Measurements from ENCODE around the gene TSHB. TPM values are rescaled to one million over a fixed set of nuclear protein-coding genes. Genes with fewer than 3 reads are reported as not detected.

TSHB gene
- total RNA-seq, 2 experiments from 2014 or later, result not detected

GRCh38 chr1:115023593-115023992, 6.0 kb upstream of the TSHB start:
- H3K27ac ChIP-seq (ENCODE audit: low read depth, low read length, poor library complexity, severe bottlenecking), result no peak overlapping the region
- ChIA-PET CTCF (ENCODE audit: unreplicated experiment) (no interaction called here), POLR2A (no interaction called here)
- H4K20me1 ChIP-seq (ENCODE audit: insufficient read depth, low read length), result no peaks in the 10 kb centered on the region
- no peaks in the 10 kb centered on the region for H3K9me2 ChIP-seq (ENCODE audit: insufficient read depth, low read length)
- H3K9me3 ChIP-seq (ENCODE audit: low read length), result no peaks in the 10 kb centered on the region
- H3K4me3 ChIP-seq (ENCODE audit: low read depth, low read length, poor library complexity, severe bottlenecking), result no peak overlapping the region
- no peak for DNase-seq (ENCODE audit: low spot score)
- H2AFZ ChIP-seq (ENCODE audit: low read length), result no peak overlapping the region
- BruUV-seq (replicated peaks), result no TSS peak
- no peak for TF ChIP-seq EZH2phosphoT487 (IDR thresholded peaks at IDR 0.05; ENCODE audit: borderline replicate concordance, low read depth, low read length)
- no peak for TF ChIP-seq CTCF (conservative IDR thresholded peaks at IDR 0.05; ENCODE audit: low read length)
- H3K4me1 ChIP-seq (ENCODE audit: insufficient read depth, low read length, poor library complexity, severe bottlenecking), result no peaks in the 10 kb centered on the region
- intact Hi-C loops (cut with micrococcal nuclease; ENCODE audit: unreplicated experiment), result no loop called here
- no peak overlapping the region for H3K4me2 ChIP-seq (ENCODE audit: low read length)
- no peaks in the 10 kb centered on the region for H3K79me2 ChIP-seq (ENCODE audit: insufficient read depth, low read depth, low read length)
- H3K36me3 ChIP-seq (ENCODE audit: insufficient read depth, low read length), result no peaks in the 10 kb centered on the region

DNA sequence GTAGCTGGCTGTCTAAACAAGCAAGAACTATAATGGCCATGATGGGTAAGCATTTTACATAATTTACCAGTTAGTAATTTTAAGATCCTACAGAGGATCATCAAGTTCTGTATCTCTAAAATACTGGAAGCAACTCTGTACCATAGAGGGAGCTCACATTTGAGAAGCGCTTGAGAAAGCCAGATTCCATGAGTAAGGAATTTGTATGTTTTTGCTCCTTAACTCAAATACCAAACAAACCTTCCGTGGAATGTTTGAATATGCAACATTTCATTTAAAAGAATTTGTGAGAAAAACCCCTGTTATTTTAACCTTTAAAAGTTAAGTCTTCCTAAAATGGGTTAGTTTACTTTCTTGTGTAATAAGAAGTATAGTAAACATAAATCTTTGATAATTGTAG, 2.0 kb downstream of the TSHB start:
- Histone ChIP-seq H3K4me3 (ENCODE audit: low read depth, low read length, poor library complexity, severe bottlenecking) (no peak overlapping the region), H4K20me1 (ENCODE audit: insufficient read depth, low read length) (no peaks in the 10 kb centered on the region), H2AFZ (ENCODE audit: low read length) (no peak overlapping the region), H3K4me1 (ENCODE audit: insufficient read depth, low read length, poor library complexity, severe bottlenecking) (no peaks in the 10 kb centered on the region), H3K9me2 (ENCODE audit: insufficient read depth, low read length) (no peaks in the 10 kb centered on the region), H3K4me2 (ENCODE audit: low read length) (no peak overlapping the region), H3K36me3 (ENCODE audit: insufficient read depth, low read length) (no peaks in the 10 kb centered on the region), H3K9me3 (ENCODE audit: low read length) (no peaks in the 10 kb centered on the region), H3K79me2 (ENCODE audit: insufficient read depth, low read depth, low read length) (no peaks in the 10 kb centered on the region), H3K27ac (ENCODE audit: low read depth, low read length, poor library complexity, severe bottlenecking) (no peak overlapping the region)
- TF ChIP-seq EZH2phosphoT487 (IDR thresholded peaks at IDR 0.05; ENCODE audit: borderline replicate concordance, low read depth, low read length) (no peak), CTCF (conservative IDR thresholded peaks at IDR 0.05; ENCODE audit: low read length) (no peak)
- POLR2A ChIA-PET, result interaction anchor here (0.6 kb wide), 2 partner anchors 388 to 1520 kb away, joined by 3 to 4 read pairs; no protein-coding TSS in a partner anchor
- no TSS peak for BruUV-seq (replicated peaks)
- no peak for DNase-seq (ENCODE audit: low spot score)
- CTCF ChIA-PET (ENCODE audit: unreplicated experiment), result no interaction called here
- intact Hi-C loops (cut with micrococcal nuclease; ENCODE audit: unreplicated experiment), result no loop called here

- TF ChIP-seq EZH2phosphoT487 (IDR thresholded peaks at IDR 0.05; ENCODE audit: borderline replicate concordance, low read depth, low read length), result no peak
- TF ChIP-seq CTCF (conservative IDR thresholded peaks at IDR 0.05; ENCODE audit: low read length), result no peak
- Histone ChIP-seq H3K9me2 (ENCODE audit: insufficient read depth, low read length) (no peaks in the 10 kb centered on the region), H3K27ac (ENCODE audit: low read depth, low read length, poor library complexity, severe bottlenecking) (no peak overlapping the region), H2AFZ (ENCODE audit: low read length) (no peak overlapping the region), H3K9me3 (ENCODE audit: low read length) (no peaks in the 10 kb centered on the region), H3K4me2 (ENCODE audit: low read length) (no peak overlapping the region), H4K20me1 (ENCODE audit: insufficient read depth, low read length) (no peaks in the 10 kb centered on the region), H3K4me1 (ENCODE audit: insufficient read depth, low read length, poor library complexity, severe bottlenecking) (no peaks in the 10 kb centered on the region), H3K4me3 (ENCODE audit: low read depth, low read length, poor library complexity, severe bottlenecking) (no peak overlapping the region), H3K36me3 (ENCODE audit: insufficient read depth, low read length) (no peaks in the 10 kb centered on the region), H3K79me2 (ENCODE audit: insufficient read depth, low read depth, low read length) (no peaks in the 10 kb centered on the region)
- ChIA-PET POLR2A (no interaction called here), CTCF (ENCODE audit: unreplicated experiment) (no interaction called here)
- BruUV-seq (replicated peaks), result no TSS peak
- no peak for DNase-seq (ENCODE audit: low spot score)
- intact Hi-C loops (cut with micrococcal nuclease; ENCODE audit: unreplicated experiment), result no loop called here
Observed at GRCh38 chr1:115035652-115036051, 6.0 kb downstream of the TSHB start.

All from OCI-LY7 (cell line).